ENCODE results near the gene HADHA. TPM values are rescaled to one million over a fixed set of nuclear protein-coding genes. Genes with fewer than 3 reads are reported as not detected.
A peak's percentile ranks its signal among the peaks of the same experiment; 100 is the strongest.

HADHA gene
- total RNA-seq, 1 experiment from 2014 or later = 118 TPM

- no peaks in the 10 kb centered on the region for H3K4me1 Mint-ChIP-seq
- H3K27me3 Mint-ChIP-seq (ENCODE audit: low read depth) = no peaks in the 10 kb centered on the region
- no peak for TF ChIP-seq FOXK1 (CRISPR knock-in tag; IDR thresholded peaks at IDR 0.05)
- no peak for TF ChIP-seq PREB (CRISPR knock-in tag; IDR thresholded peaks at IDR 0.05; ENCODE audit: borderline replicate concordance)
- TF ChIP-seq RELA (CRISPR knock-in tag; IDR thresholded peaks at IDR 0.05; ENCODE audit: borderline replicate concordance) = no peak
- no peak for TF ChIP-seq TP53 (CRISPR knock-in tag; IDR thresholded peaks at IDR 0.05)
- TF ChIP-seq E2F5 (CRISPR knock-in tag; IDR thresholded peaks at IDR 0.05) = no peak
- no peak for TF ChIP-seq CREB1 (CRISPR knock-in tag; IDR thresholded peaks at IDR 0.05)
- ATAC-seq (no peak), DNase-seq (ENCODE audit: low spot score) (no peak)
- ChIA-PET CTCF (no interaction called here), POLR2A (no interaction called here)
- H3K27ac Mint-ChIP-seq = no peak overlapping the region
- no peak overlapping the region for H3K4me3 Mint-ChIP-seq
- H3K36me3 Mint-ChIP-seq = peaks cover 42% of the 10 kb centered on the region
- no peaks in the 10 kb centered on the region for H3K9me3 Mint-ChIP-seq
These were observed 32.2 kb upstream of the HADHA start for GRCh38 chr2:26276484-26277227.

- H3K9me3 Mint-ChIP-seq = no peaks in the 10 kb centered on the region
- H3K36me3 Mint-ChIP-seq = peaks cover 22% of the 10 kb centered on the region
- H3K4me3 Mint-ChIP-seq = no peak overlapping the region
- H3K27ac Mint-ChIP-seq = no peak overlapping the region
- no peaks in the 10 kb centered on the region for H3K27me3 Mint-ChIP-seq (ENCODE audit: low read depth)
- no peak for ATAC-seq
- CTCF ChIA-PET = no interaction called here
- no peaks in the 10 kb centered on the region for H3K4me1 Mint-ChIP-seq
- DNase-seq (ENCODE audit: low spot score) = no peak
- POLR2A ChIA-PET = no interaction called here
- TF ChIP-seq MYBL2 (CRISPR knock-in tag; IDR thresholded peaks at IDR 0.05) (no peak), GABPB1 (CRISPR knock-in tag; IDR thresholded peaks at IDR 0.05) (peak; percentile 68)
These were observed 29.7 kb upstream of the HADHA start for GRCh38 chr2:26274058-26274613.

- no peak overlapping the region for H3K4me3 Mint-ChIP-seq
- H3K4me1 Mint-ChIP-seq = no peaks in the 10 kb centered on the region
- DNase-seq (ENCODE audit: low spot score) (no peak), ATAC-seq (no peak)
- H3K27me3 Mint-ChIP-seq (ENCODE audit: low read depth) = no peaks in the 10 kb centered on the region
- H3K27ac Mint-ChIP-seq = 0 out of 2 replicates have a peak overlapping the region, but pooled peaks have one; percentile 9
- CTCF ChIA-PET = no interaction called here
- no peaks in the 10 kb centered on the region for H3K9me3 Mint-ChIP-seq
- POLR2A ChIA-PET = no interaction called here
- TF ChIP-seq CTCF (IDR thresholded peaks at IDR 0.05) = no peak
- TF ChIP-seq MLX (CRISPR knock-in tag; IDR thresholded peaks at IDR 0.05) = no peak
- TF ChIP-seq CREM (CRISPR knock-in tag; IDR thresholded peaks at IDR 0.05) = no peak
- TF ChIP-seq GABPB1 (CRISPR knock-in tag; IDR thresholded peaks at IDR 0.05) = peak; percentile 97
- H3K36me3 Mint-ChIP-seq = peaks cover 15% of the 10 kb centered on the region
These were observed 29.1 kb upstream of the HADHA start for GRCh38 chr2:26273501-26273900.

GRCh38 chr2:26270373-26270772 is 25.9 kb upstream of the HADHA start:
- no peak overlapping the region for H3K27ac Mint-ChIP-seq
- no peaks in the 10 kb centered on the region for H3K9me3 Mint-ChIP-seq
- POLR2A ChIA-PET = no interaction called here
- ATAC-seq (no peak), DNase-seq (ENCODE audit: low spot score) (no peak)
- H3K27me3 Mint-ChIP-seq (ENCODE audit: low read depth) = no peaks in the 10 kb centered on the region
- CTCF ChIA-PET = interaction anchor here (0.6 kb wide), 1 partner anchor 46 kb away, joined by 3 read pairs; no protein-coding TSS in a partner anchor
- H3K36me3 Mint-ChIP-seq = peaks cover 5% of the 10 kb centered on the region
- H3K4me1 Mint-ChIP-seq = no peaks in the 10 kb centered on the region
- no peak overlapping the region for H3K4me3 Mint-ChIP-seq
- TF ChIP-seq MAX (CRISPR knock-in tag; IDR thresholded peaks at IDR 0.05) = no peak
- no peak for TF ChIP-seq MXD4 (CRISPR knock-in tag; IDR thresholded peaks at IDR 0.05; ENCODE audit: borderline replicate concordance)
- TF ChIP-seq KAT7 (CRISPR knock-in tag; IDR thresholded peaks at IDR 0.05; ENCODE audit: borderline replicate concordance) = no peak
- no peak for TF ChIP-seq ELF4 (CRISPR knock-in tag; IDR thresholded peaks at IDR 0.05; ENCODE audit: low read depth)
- TF ChIP-seq USF1 (CRISPR knock-in tag; IDR thresholded peaks at IDR 0.05) = no peak
- no peak for TF ChIP-seq GABPB1 (CRISPR knock-in tag; IDR thresholded peaks at IDR 0.05)
